Measurements from ENCODE around the gene NEO1. TPM values are rescaled to one million over a fixed set of nuclear protein-coding genes. Genes with fewer than 3 reads are reported as not detected.
A peak's percentile ranks its signal among the peaks of the same experiment; 100 is the strongest.

NEO1 gene
- total RNA-seq, 1 experiment from 2014 or later: 41.8 TPM

DNA sequence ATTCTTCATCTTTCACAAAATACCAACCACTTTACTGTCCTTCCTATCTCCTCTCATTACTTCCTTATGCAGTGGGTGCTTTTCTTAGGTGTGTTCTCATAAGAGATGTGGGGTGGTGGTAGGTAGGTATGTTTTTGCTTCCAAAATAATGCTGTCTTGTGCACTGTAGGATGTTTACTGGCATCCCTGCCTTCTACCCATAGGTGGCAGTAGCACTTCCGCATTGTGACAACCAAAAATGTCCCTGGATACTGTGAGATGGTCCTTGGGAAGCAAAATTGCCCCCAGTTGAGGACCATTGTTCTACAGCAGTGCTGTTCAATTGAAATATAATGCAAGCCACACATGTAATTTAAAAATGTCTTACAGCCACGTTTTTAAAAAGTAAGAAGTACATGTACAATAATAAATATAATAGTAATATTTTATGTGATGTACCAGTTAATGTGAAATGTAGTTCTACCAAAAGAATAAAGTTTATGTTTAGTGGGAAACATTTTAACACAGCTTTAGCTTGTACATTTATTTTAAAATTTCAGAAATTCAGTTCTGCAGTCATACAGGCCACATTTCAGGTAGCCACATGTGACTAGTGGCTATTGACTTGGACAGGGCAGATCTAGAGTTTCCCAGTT is 75.2 kb downstream of the NEO1 start:
- Histone ChIP-seq H2BK120ac (ENCODE audit: low read depth, low read length, poor library complexity, severe bottlenecking) (no peak overlapping the region), H3T11ph (ENCODE audit: low read length) (no peak overlapping the region), H3K27ac (ENCODE audit: insufficient read length, low read depth, low read length) (no peak overlapping the region), H3K27me3 (ENCODE audit: insufficient read depth, low read length) (no peaks in the 10 kb centered on the region), H3K79me2 (ENCODE audit: insufficient read depth, low read length) (no peaks in the 10 kb centered on the region), H3K4me2 (ENCODE audit: insufficient read depth, insufficient read length, low read length) (no peak overlapping the region), H2BK20ac (ENCODE audit: low read depth, low read length, poor library complexity, severe bottlenecking) (no peak overlapping the region), H3K9me3 (ENCODE audit: control insufficient read depth, low read depth, low read length) (no peaks in the 10 kb centered on the region), H3K56ac (ENCODE audit: insufficient read length, low read depth, low read length) (no peak overlapping the region), H3K4me1 (ENCODE audit: insufficient read depth, low read length) (no peaks in the 10 kb centered on the region), H2AK5ac (ENCODE audit: insufficient read length, low read length) (no peak overlapping the region), H3K79me1 (ENCODE audit: insufficient read depth, low read depth, low read length, poor library complexity, severe bottlenecking) (no peaks in the 10 kb centered on the region), H2BK5ac (ENCODE audit: insufficient read length, low read length) (no peak overlapping the region), H4K8ac (replicated peaks; ENCODE audit: insufficient read length, low read depth, low read length) (no peak overlapping the region), H2BK12ac (ENCODE audit: insufficient read length, low read depth, low read length) (no peak overlapping the region), H4K5ac (ENCODE audit: insufficient read length, low read depth, low read length) (no peak overlapping the region), H3K9ac (ENCODE audit: extremely low read depth, insufficient read length, low read length) (no peak overlapping the region), H3K23me2 (ENCODE audit: insufficient read length, low read depth, low read length, poor library complexity, severe bottlenecking) (no peaks in the 10 kb centered on the region), H3K14ac (ENCODE audit: insufficient read depth, low read length) (no peak overlapping the region), H3K4ac (ENCODE audit: low read depth, low read length) (no peak overlapping the region), H3K23ac (ENCODE audit: insufficient read length, low read depth, low read length) (no peak overlapping the region), H2AFZ (ENCODE audit: low read length) (no peak overlapping the region), H4K20me1 (ENCODE audit: control insufficient read depth, insufficient read depth, insufficient read length) (no peaks in the 10 kb centered on the region), H4K91ac (ENCODE audit: insufficient read length, low read depth, low read length) (no peak overlapping the region), H2BK15ac (ENCODE audit: low read depth, low read length) (no peak overlapping the region), H3K18ac (ENCODE audit: insufficient read length, low read depth, low read length) (no peak overlapping the region)
- H3K9me3 Mint-ChIP-seq: no peaks in the 10 kb centered on the region
- peaks cover 0 to 2% of the 10 kb centered on the region in 2 experiments; a peak in 1 of 4 replicates for H3K4me1 Mint-ChIP-seq
- peaks cover 0 to 12% (median 7%) of the 10 kb centered on the region in 3 experiments; a peak in 5 of 7 replicates for H3K36me3 Mint-ChIP-seq (ENCODE audit: insufficient read depth in 1 of 3, low read depth in 3 of 3)
- peak overlapping the region in 1 of 3 experiments; percentile 76; a peak in 3 of 7 replicates for H3K27ac Mint-ChIP-seq
- TF ChIP-seq, protein P1, sequence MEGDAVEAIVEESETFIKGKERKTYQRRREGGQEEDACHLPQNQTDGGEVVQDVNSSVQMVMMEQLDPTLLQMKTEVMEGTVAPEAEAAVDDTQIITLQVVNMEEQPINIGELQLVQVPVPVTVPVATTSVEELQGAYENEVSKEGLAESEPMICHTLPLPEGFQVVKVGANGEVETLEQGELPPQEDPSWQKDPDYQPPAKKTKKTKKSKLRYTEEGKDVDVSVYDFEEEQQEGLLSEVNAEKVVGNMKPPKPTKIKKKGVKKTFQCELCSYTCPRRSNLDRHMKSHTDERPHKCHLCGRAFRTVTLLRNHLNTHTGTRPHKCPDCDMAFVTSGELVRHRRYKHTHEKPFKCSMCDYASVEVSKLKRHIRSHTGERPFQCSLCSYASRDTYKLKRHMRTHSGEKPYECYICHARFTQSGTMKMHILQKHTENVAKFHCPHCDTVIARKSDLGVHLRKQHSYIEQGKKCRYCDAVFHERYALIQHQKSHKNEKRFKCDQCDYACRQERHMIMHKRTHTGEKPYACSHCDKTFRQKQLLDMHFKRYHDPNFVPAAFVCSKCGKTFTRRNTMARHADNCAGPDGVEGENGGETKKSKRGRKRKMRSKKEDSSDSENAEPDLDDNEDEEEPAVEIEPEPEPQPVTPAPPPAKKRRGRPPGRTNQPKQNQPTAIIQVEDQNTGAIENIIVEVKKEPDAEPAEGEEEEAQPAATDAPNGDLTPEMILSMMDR (conservative IDR thresholded peaks at IDR 0.05): peak; percentile 92
- no CpG with 5 or more reads among the region's 2 CpGs for WGBS (ENCODE audit: extremely low coverage, insufficient read length, low lambda C conversion rate)
- no peaks in the 10 kb centered on the region for H3K27me3 Mint-ChIP-seq (ENCODE audit: low read depth)
- H3K4me3 Mint-ChIP-seq: no peak overlapping the region
- peak; percentile 50 for DNase-seq

Measured in H9 (cell line).